Activated naive CD8-positive, alpha-beta T cell treated with anti-CD3 and anti-CD28 coated beads, Interleukin-2, amount 10 ng/mL, durations not matched to agents 7 days and 5 days (primary cell): ENCODE data around the gene KRTAP4-4. TPM values are rescaled to one million over a fixed set of nuclear protein-coding genes. Genes with fewer than 3 reads are reported as not detected.
"Not testable (repeated sequence)": the region's sequence is repeated elsewhere in the genome, so short reads cannot be mapped to it uniquely, and the experiment has no call there.

Source experiments
- ATAC-seq: fragments of 150-1000 bp; cut with Tn5 transposase; one replicate; pipeline ENCODE4 v1.10.0; 2021; ENCODE audit warnings: low read depth, moderate library complexity
- POLR2A ChIA-PET: fragments of 350-600 bp; sonication (Branson Sonifier 250); formaldehyde crosslinking; loops from one replicate; lab custom pipeline; 2021; ENCODE audit warnings: antibody characterized with exemption; lab: Charles Lee
- DNase-seq: peaks from one replicate; pipeline ENCODE4 v3.0.0; 2021
- H3K27ac Mint-ChIP-seq: one replicate; pipeline ENCODE4 v1.8.0; 2022; ENCODE audit warnings: mild to moderate bottlenecking, mixed read lengths
- H3K27me3 Mint-ChIP-seq: one replicate; pipeline ENCODE4 v1.8.0; 2022; ENCODE audit warnings: mild to moderate bottlenecking, moderate library complexity, mixed read lengths
- H3K36me3 Mint-ChIP-seq: one replicate; pipeline ENCODE4 v1.8.0; 2021; ENCODE audit warnings: mild to moderate bottlenecking, mixed read lengths
- H3K4me1 Mint-ChIP-seq: one replicate; pipeline ENCODE4 v1.8.0; 2021; ENCODE audit warnings: mixed read lengths
- H3K4me3 Mint-ChIP-seq: one replicate; pipeline ENCODE4 v1.8.0; 2022; ENCODE audit warnings: mild to moderate bottlenecking, moderate library complexity, mixed read lengths
- H3K9me3 Mint-ChIP-seq: one replicate; pipeline ENCODE4 v1.8.0; 2021; ENCODE audit warnings: mixed read lengths
- total RNA-seq, 2 experiments: library from RNA; stranded (reverse); gene quantifications; one replicate each; pipeline ENCODE4 v1.2.3, GENCODE V29; 2021

The KRTAP4-4 gene
- total RNA-seq, 2 experiments from 2014 or later, result not detected

DNA sequence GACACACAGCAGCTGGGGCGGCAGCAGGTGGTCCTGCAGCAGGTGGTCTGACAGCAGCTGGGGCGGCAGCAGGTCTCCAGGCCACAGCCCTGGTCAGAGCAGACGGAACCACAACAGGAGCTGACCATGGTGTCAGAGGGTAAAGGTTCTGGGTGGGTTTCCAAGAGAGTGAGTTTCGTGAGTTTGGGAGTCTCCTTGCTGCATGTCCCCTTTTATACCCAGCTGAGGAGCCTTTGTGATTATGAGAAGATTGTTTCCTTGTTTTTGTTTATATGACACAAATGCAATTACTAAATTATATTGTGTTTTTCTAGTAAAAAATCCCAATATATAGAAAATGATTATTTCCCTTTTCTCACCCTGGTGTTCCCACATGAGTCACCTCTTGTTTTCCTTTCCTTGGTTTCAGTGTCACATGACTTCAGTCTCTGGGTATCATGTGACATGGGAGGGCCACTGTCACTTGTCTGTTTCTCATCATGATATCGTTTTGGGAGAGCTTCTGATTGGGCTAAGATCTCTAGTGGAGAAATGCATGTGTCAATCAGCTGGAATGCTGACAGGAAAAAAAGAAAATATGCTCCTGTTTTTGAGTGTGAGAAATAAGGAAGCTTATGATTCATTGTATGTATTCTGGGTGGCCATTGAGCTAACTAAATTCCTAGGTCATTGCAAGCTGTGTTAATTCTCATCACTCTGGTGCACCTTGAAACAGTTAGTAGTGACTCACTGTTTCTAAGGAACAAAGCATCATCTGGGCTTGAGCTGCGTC, 20.0 kb downstream of the KRTAP4-4 start, which contains the start of gene KRTAP4-6:
Gene KRTAP4-6, minus strand, starts transcription at position 185 of the 772 bp plus-strand sequence. Its CDS starts 57 bp downstream, at position 128.
- Mint-ChIP-seq H3K27ac (no peak within 1 kb of the TSS), H3K27me3 (peaks cover 2% of the 10 kb centered on the region), H3K4me3 (no peak within 1 kb of the TSS), H3K36me3 (peaks cover 7% of the 10 kb centered on the region), H3K9me3 (peaks cover 29% of the 10 kb centered on the region), H3K4me1 (no peaks in the 10 kb centered on the region)
- DNase-seq, result no peak
- POLR2A ChIA-PET, result no interaction called here
- ATAC-seq, result no peak

DNA sequence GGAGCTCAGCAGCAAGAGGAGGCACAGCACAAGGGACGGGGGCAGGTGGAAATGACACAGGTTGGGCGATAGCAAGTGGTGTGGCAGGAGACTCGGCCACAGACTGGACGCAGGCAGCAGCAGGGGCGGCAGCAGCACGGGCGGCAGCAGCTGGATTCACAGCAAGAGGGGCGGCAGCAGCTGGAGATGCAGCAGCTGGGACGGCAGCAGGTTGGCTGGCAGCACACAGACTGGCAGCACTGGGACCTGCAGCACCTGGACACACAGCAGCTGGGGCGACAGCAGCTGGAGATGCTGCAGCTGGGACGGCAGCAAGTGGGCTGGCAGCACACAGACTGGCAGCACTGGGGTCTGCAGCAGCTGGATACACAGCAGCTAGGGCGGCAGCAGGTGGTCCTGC, 20.7 kb downstream of the KRTAP4-4 start:
- H3K27me3 Mint-ChIP-seq, H3K4me3 Mint-ChIP-seq, H3K4me1 Mint-ChIP-seq, ATAC-seq, DNase-seq, H3K27ac Mint-ChIP-seq, POLR2A ChIA-PET, H3K36me3 Mint-ChIP-seq: not testable (repeated sequence)
- H3K9me3 Mint-ChIP-seq, result peaks cover 29% of the 10 kb centered on the region

DNA sequence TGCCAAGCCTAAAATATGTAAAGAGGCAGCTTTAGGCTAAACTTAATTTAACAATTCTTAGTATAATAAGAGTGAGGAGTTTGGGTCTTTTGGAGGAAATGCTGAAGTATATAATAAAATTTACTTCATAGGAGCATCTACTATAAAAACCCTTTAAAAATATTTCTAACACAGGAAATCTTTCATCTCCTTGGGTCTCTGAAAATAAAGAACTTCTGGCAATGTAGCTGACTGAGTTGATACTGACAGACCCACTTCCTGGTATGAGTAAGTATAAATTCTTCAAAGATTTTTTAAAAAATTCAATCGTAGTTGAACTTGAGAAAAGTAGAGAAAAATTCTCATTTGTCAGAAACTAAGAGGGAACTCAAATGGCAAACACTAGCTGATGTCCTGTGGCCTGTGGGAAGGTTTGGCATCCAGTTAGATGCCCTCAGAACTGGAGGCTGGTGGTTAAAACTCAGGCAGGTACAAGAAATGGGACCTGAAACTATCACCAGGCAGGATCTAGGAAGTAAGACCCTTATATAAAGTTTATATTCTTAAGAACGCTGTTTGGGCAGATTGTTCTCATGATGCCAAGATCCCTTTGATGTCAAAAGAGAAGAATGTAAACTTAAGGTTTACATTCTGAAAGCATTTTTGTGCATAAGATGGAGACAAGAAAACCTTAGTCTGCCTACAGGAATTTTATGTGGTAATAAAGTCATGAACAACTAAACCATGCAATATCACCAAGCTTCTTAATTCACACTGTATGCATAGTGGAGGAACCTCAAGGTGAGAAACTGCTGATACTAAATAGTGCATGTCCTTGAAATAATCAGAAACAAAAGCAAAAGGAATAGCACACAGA, 26.4 kb downstream of the KRTAP4-4 start:
- no peak overlapping the region for H3K4me3 Mint-ChIP-seq
- POLR2A ChIA-PET, result no interaction called here
- H3K36me3 Mint-ChIP-seq, result no peaks in the 10 kb centered on the region

DNA sequence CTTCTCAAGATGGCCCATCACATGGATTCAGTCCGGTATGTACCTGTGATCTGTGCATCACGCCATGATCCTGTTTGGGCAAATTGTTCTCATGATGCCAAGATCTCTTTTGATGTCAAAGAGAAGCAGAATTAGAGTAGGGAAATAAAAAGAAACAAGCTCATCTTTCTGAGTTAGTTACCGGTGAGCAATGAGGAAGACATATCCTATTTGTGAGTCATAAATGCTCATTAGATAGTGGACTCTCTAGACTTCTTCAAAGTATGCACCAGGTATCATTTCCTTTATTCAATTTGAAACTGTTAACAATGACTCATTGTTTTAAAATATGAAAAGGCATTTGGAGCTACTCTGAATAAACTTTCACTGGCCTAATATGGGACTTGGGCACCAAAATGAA, 28.6 kb downstream of the KRTAP4-4 start:
- ATAC-seq (no peak), DNase-seq (no peak)
- H3K36me3 Mint-ChIP-seq, result no peaks in the 10 kb centered on the region
- H3K27me3 Mint-ChIP-seq, result peaks cover 2% of the 10 kb centered on the region
- POLR2A ChIA-PET, result no interaction called here
- H3K4me1 Mint-ChIP-seq, result peaks cover 5% of the 10 kb centered on the region
- no peak overlapping the region for H3K27ac Mint-ChIP-seq
- H3K4me3 Mint-ChIP-seq, result no peak overlapping the region
- H3K9me3 Mint-ChIP-seq, result no peaks in the 10 kb centered on the region

More for the DNA sequence above, 26.4 kb downstream of the KRTAP4-4 start:
- ATAC-seq, result no peak
- Mint-ChIP-seq H3K9me3 (peaks cover 5% of the 10 kb centered on the region), H3K27ac (no peak overlapping the region), H3K27me3 (no peaks in the 10 kb centered on the region), H3K4me1 (peaks cover 5% of the 10 kb centered on the region)
- no peak for DNase-seq

DNA sequence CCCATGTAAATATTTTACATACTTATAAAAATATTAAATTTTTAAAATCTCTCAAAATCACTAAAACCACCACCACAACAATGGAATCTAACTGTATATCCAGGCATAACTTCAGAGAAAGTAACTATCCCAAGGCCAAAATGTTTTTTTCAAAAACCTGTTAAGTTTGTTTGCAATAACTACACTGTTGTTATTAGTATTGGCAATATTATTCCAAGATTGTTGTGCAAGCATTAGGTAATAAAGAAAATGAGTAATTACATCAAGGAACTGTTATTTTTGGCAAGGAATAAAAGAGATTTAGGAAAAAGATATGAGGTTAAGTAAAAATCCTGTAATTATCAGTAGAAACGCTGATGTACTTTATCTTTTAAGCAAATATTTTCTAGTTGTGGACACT, 33.2 kb downstream of the KRTAP4-4 start:
- Mint-ChIP-seq H3K4me3 (no peak overlapping the region), H3K4me1 (peaks cover 10% of the 10 kb centered on the region), H3K27me3 (peaks cover 2% of the 10 kb centered on the region), H3K9me3 (peaks cover 2% of the 10 kb centered on the region), H3K27ac (no peak overlapping the region), H3K36me3 (no peaks in the 10 kb centered on the region)
- POLR2A ChIA-PET, result no interaction called here
- DNase-seq, result no peak
- no peak for ATAC-seq

DNA sequence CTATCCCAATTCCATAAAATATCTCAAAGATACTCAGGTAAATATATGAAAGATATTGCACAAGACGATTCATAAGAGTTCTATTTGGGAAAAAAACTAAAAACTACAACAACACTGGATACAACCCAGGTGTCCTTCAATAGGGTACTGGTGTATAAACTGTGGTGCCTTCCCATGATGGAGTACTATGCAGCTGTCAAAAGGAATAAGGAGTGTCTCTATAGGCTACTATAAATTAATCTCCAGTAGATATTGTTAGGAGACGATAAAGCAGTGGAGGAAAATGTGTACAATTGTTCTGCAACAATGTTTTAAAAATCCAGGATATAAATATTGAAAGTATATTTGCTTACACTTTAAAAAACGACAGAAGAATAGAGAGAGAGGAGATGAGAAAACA, 34.1 kb downstream of the KRTAP4-4 start:
- no peak for DNase-seq
- no peak for ATAC-seq
- Mint-ChIP-seq H3K36me3 (no peaks in the 10 kb centered on the region), H3K4me3 (no peak overlapping the region), H3K4me1 (peaks cover 10% of the 10 kb centered on the region), H3K9me3 (peaks cover 2% of the 10 kb centered on the region), H3K27ac (no peak overlapping the region), H3K27me3 (peaks cover 2% of the 10 kb centered on the region)
- POLR2A ChIA-PET, result interaction anchor here (0.6 kb wide), 1 partner anchor 564 kb away, joined by 3 read pairs; no protein-coding TSS in a partner anchor

DNA sequence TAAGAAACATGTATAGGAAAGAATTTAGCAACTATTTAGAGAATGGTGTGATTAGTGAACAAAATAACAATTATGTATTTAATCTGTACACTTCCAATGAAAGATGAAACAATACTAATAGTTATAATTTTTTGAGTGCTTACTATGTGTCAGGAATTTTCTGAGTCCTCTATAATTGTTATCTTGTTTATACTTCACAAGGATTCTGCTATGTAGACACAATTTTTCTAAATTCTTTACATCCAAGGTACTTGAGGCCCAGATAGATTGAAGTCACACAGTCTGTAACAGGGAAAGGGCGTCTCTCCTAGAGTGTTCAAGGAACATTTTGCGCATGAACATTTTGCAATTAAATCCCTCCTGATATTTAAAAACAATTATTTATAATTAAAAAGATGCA, 35.5 kb downstream of the KRTAP4-4 start:
- Mint-ChIP-seq H3K27ac (no peak overlapping the region), H3K36me3 (peaks cover 1% of the 10 kb centered on the region), H3K4me1 (peaks cover 13% of the 10 kb centered on the region), H3K9me3 (peaks cover 4% of the 10 kb centered on the region), H3K4me3 (no peak overlapping the region), H3K27me3 (peaks cover 2% of the 10 kb centered on the region)
- no peak for ATAC-seq
- DNase-seq, result no peak
- POLR2A ChIA-PET, result no interaction called here

DNA sequence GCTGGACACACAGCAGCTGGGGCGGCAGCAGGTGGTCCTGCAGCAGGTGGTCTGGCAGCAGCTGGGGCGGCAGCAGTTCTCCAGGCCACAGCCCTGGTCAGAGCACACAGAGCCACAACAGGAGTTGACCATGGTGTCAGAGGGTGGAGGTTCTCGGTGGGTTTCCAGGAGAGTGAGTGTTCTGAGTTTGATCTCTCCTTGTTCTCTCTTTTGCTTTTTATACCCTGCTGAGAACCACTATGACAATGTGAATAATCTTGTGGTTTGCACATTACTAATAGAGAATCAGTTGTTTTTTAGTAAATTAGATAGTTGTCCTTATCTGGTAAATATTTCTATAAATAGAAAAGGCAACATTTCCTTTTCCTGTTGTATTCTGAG, 36.6 kb downstream of the KRTAP4-4 start, which contains the start of gene KRTAP4-12:
Gene KRTAP4-12, minus strand, starts transcription at position 192 of the 381 bp plus-strand sequence. Its CDS starts 60 bp downstream, at position 132.
- H3K9me3 Mint-ChIP-seq, POLR2A ChIA-PET, ATAC-seq, H3K36me3 Mint-ChIP-seq, H3K4me3 Mint-ChIP-seq, DNase-seq, H3K27me3 Mint-ChIP-seq: not testable (repeated sequence)
- Mint-ChIP-seq H3K4me1 (peaks cover 16% of the 10 kb centered on the region), H3K27ac (peak within 1 kb of the TSS; percentile 8)

DNA sequence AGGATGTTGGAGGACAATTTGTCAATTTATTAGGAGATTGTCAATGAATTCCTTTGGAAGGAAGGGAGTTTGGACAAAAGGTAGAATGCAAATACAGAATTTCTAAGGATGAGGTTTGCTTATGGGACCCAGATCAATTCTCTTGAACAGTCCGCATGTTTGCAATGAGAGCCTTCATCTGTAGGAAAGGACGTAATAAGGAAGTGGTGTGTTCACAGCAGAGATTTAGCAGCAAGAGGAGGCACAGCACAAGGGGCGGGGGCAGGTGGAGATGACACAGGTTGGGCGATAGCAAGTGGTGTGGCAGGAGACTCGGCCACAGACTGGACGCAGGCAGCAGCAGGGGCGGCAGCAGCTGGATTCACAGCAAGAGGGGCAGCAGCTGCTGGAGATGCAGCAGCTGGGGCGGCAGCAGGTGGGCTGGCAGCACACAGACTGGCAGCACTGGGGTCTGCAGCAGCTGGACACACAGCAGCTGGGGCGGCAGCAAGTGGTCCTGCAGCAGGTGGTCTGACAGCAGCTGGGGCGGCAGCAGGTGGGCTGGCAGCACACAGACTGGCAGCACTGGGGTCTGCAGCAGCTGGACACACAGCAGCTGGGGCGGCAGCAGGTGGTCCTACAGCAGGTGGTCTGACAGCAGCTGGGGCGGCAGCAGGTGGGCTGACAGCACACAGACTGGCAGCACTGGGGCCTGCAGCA, 37.1 kb downstream of the KRTAP4-4 start:
- Mint-ChIP-seq H3K27ac (peak overlapping the region; percentile 8), H3K4me1 (peaks cover 16% of the 10 kb centered on the region)
- H3K27me3 Mint-ChIP-seq, POLR2A ChIA-PET, H3K36me3 Mint-ChIP-seq, H3K4me3 Mint-ChIP-seq, H3K9me3 Mint-ChIP-seq, DNase-seq, ATAC-seq: not testable (repeated sequence)

DNA sequence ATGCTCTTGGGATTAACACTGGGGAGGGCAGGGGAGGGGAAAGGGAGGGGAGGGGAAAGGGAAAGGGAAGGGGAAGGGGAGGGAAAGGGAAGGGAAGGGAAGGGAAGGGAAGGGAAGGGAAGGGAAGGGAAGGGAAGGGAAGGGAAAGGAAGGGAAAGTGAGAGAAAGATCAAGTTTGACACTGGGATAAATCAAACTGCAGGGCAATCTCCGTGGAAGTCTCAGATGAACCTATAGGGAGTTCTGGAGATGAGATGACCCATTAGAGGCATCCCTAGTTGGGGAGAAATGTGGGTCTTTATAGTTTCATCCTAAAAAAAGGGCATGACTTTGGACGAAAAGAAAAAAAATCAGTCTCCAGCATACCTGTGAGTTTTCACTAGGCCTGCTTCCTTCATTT, 38.8 kb downstream of the KRTAP4-4 start:
- Mint-ChIP-seq H3K27ac (no peak overlapping the region), H3K27me3 (peaks cover 2% of the 10 kb centered on the region), H3K36me3 (peaks cover 1% of the 10 kb centered on the region), H3K9me3 (peaks cover 6% of the 10 kb centered on the region), H3K4me1 (peaks cover 16% of the 10 kb centered on the region), H3K4me3 (no peak overlapping the region)
- DNase-seq (no peak), ATAC-seq (no peak)
- POLR2A ChIA-PET, result no interaction called here

DNA sequence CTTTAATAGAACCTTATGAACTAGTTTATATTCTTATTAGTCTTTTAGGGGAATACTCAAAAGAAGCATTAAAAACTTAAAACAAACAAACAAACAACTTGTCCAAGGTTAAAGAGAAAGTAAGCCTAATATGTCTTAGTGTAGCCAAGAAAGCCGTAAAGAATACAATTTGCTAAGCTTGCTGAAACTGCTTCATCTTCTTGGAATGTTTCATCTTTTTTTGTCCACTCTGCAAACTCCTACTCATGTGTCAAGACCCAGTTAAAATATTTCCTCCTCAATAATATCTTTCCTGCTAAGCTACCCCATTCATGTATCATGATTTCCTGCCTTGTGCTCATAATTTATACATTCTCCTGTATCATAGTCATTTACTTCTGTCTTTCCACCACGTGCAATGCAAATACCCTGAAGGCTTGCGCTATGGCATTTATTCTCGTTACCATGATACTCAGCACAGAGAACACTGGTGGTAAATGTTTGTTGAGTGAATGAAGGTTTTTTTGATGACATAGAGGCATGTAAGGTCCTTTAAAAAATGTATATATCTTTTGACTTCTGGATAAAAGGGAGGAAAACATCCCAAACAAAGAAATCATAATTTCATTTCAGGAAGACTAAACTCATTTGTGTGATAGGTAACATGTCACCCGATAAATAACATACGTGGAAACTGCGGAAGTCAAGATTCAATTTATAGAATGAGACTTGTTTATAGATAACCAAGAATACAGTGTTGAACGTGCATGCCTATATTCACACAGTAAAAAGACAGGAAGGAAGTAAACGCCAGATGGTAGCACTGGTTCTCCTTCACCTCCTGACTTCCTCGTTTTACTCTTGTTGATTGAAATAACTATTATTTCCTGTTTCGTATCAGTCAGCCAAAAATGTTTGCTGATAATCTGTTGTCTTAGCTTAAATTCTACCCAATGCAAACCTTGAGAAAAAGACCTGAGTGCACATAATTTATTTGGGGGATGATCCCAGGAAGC, 40.6 kb downstream of the KRTAP4-4 start:
- DNase-seq, ATAC-seq, H3K36me3 Mint-ChIP-seq, POLR2A ChIA-PET, H3K27me3 Mint-ChIP-seq, H3K9me3 Mint-ChIP-seq: not testable (repeated sequence)
- peaks cover 15% of the 10 kb centered on the region for H3K4me1 Mint-ChIP-seq
- peak overlapping the region; percentile 58 for H3K4me3 Mint-ChIP-seq
- H3K27ac Mint-ChIP-seq, result peak overlapping the region; percentile 61

DNA sequence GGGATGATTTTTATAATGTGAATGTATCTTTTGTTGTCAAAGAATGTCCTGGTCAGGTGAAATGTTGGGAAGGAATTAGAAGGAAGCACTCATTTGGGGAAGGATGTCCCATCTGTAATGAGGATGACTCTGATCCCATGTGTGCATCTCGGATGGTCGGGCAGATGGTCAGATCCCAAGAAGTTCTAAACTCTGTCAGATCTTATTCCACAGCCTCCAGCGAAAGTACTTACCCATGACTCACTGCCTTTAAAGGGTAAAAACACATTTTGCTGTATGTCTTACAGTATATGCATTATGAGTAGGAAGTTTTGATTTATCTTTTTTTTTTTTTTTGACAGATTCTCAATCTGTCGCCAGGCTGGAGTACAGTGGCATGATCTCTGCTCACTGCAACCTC, 41.8 kb downstream of the KRTAP4-4 start:
- POLR2A ChIA-PET, result no interaction called here
- peaks cover 13% of the 10 kb centered on the region for H3K4me1 Mint-ChIP-seq
- no peak overlapping the region for H3K27ac Mint-ChIP-seq
- DNase-seq (no peak), ATAC-seq (no peak)
- H3K36me3 Mint-ChIP-seq, result peaks cover 1% of the 10 kb centered on the region
- peaks cover 2% of the 10 kb centered on the region for H3K27me3 Mint-ChIP-seq
- no peak overlapping the region for H3K4me3 Mint-ChIP-seq
- H3K9me3 Mint-ChIP-seq, result peaks cover 3% of the 10 kb centered on the region
